H1 (cell line): ENCODE measurements around the gene DIPK1B. TPM values are rescaled to one million over a fixed set of nuclear protein-coding genes. Genes with fewer than 3 reads are reported as not detected.

ENCODE experiments used
- CTCF ChIA-PET: fragments of 300-600 bp; sonication (Branson Sonifier 250); formaldehyde crosslinking; loops from one replicate; lab custom pipeline; 2021; ENCODE audit not compliant: partially characterized antibody; lab: Charles Lee
- POLR2A ChIA-PET: fragments of 300-600 bp; sonication (Branson Sonifier 250); formaldehyde crosslinking; loops from one replicate; lab custom pipeline; 2021; ENCODE audit warnings: inconsistent platforms; ENCODE audit not compliant: partially characterized antibody; lab: Charles Lee
- DNase-seq, 2 experiments: peaks; one replicate each; pipeline versions ENCODE4 v3.0.0 to v3.0.0-alpha.2; 2010 to 2022; ENCODE audit warnings: low spot score in 2 of 2, low read depth in 1 of 2, mixed read lengths in 1 of 2
- FAIRE-seq: peaks from 2 replicates; lab custom pipeline; 2011; peaks lifted over from hg19 to GRCh38; lab: Jason Lieb, UNC
- H2AFZ ChIP-seq: 2 replicates; pipeline ENCODE4 v1.8.1; 2012; ENCODE audit warnings: low read length, inconsistent platforms
- H2AK5ac ChIP-seq: 2 replicates; pipeline ENCODE4 v1.6.1; 2013; ENCODE audit warnings: low read depth, low read length
- H2BK120ac ChIP-seq: replicated peaks from 2 replicates; pipeline ENCODE3; 2013; ENCODE audit warnings: low read depth, low read length, inconsistent platforms
- H2BK12ac ChIP-seq: 2 replicates; pipeline ENCODE4 v1.6.1; 2013; ENCODE audit warnings: low read depth, low read length
- H2BK15ac ChIP-seq: 2 replicates; pipeline ENCODE4 v1.6.1; 2013; ENCODE audit warnings: low read length
- H2BK20ac ChIP-seq: 2 replicates; pipeline ENCODE4 v1.6.1; 2013; ENCODE audit warnings: low read length
- H2BK5ac ChIP-seq: 2 replicates; pipeline ENCODE4 v1.6.1; 2013; ENCODE audit warnings: low read depth, low read length
- H3K14ac ChIP-seq: 2 replicates; pipeline ENCODE4 v1.6.1; 2013; ENCODE audit warnings: inconsistent platforms; ENCODE audit not compliant: insufficient read length
- H3K18ac ChIP-seq: 2 replicates; pipeline ENCODE4 v1.6.1; 2013; ENCODE audit warnings: low read length; ENCODE audit errors: extremely low read depth
- H3K23ac ChIP-seq: 2 replicates; pipeline ENCODE4 v1.6.1; 2013; ENCODE audit warnings: inconsistent platforms; ENCODE audit not compliant: insufficient read length
- H3K23me2 ChIP-seq: 2 replicates; pipeline ENCODE4 v1.6.1; 2013; ENCODE audit warnings: low read depth, low read length
- H3K27ac ChIP-seq: 2 replicates; pipeline ENCODE4 v1.6.1; 2011; ENCODE audit warnings: low read depth, low read length, inconsistent platforms
- H3K27me3 ChIP-seq, 4 experiments: replicated peaks in 1 of 4; 1 replicate in 1 of 4; 2 replicates in 3 of 4; pipeline versions ENCODE4 v1.6.1 to v1.8.1; 2011 to 2013; ENCODE audit warnings: low read length in 3 of 4, mild to moderate bottlenecking in 3 of 4, inconsistent platforms in 2 of 4, mixed read lengths in 2 of 4, moderate library complexity in 1 of 4; ENCODE audit not compliant: control insufficient read depth in 3 of 4, insufficient read depth in 3 of 4; ENCODE audit errors: extremely low read depth in 1 of 4
- H3K36me3 ChIP-seq, 4 experiments: 2 replicates each; pipeline versions ENCODE4 v1.6.1 to v1.8.1; 2011 to 2013; ENCODE audit warnings: mild to moderate bottlenecking in 4 of 4, low read length in 3 of 4, moderate library complexity in 2 of 4, control low read depth in 1 of 4, inconsistent platforms in 1 of 4; ENCODE audit not compliant: insufficient read depth in 4 of 4, control insufficient read depth in 2 of 4
- H3K4ac ChIP-seq: replicated peaks from 2 replicates; pipeline ENCODE3; 2013; ENCODE audit warnings: low read length, low read depth, mixed read lengths, inconsistent platforms; ENCODE audit not compliant: insufficient read length
- H3K4me1 ChIP-seq, 4 experiments: replicated peaks in 1 of 4; 1 replicate in 1 of 4; 2 replicates in 3 of 4; pipeline versions ENCODE4 v1.6.1 to v1.8.1; 2011 to 2013; ENCODE audit warnings: low read length in 3 of 4, inconsistent platforms in 2 of 4, mixed read lengths in 1 of 4; ENCODE audit not compliant: insufficient read depth in 4 of 4, control insufficient read depth in 3 of 4
- H3K4me2 ChIP-seq, 2 experiments: 2 replicates each; pipeline versions ENCODE4 v1.6.1 to v1.8.1; 2011 to 2013; ENCODE audit warnings: low read depth in 2 of 2, low read length in 2 of 2, control low read depth in 1 of 2, inconsistent platforms in 1 of 2, mild to moderate bottlenecking in 1 of 2; ENCODE audit not compliant: insufficient read depth in 1 of 2
- H3K4me3 ChIP-seq, 4 experiments: fragments of 200-600, 300-600 bp in 1 of 4; sonication (generic), shearing (Covaris generic), sonication (Bioruptor Twin) in 1 of 4; 2 replicates each; pipeline versions ENCODE4 v1.5.1 to v1.8.1; 2011 to 2016; ENCODE audit warnings: low read length in 4 of 4, low read depth in 3 of 4, control low read depth in 2 of 4, inconsistent platforms in 2 of 4, mild to moderate bottlenecking in 2 of 4, mixed read lengths in 1 of 4, moderate library complexity in 1 of 4; ENCODE audit not compliant: insufficient read depth in 2 of 4; ENCODE audit errors: extremely low read depth in 1 of 4
- H3K56ac ChIP-seq: replicated peaks from 2 replicates; pipeline ENCODE3; 2013; ENCODE audit warnings: low read depth, mild to moderate bottlenecking, mixed read lengths, low read length, inconsistent platforms; ENCODE audit not compliant: insufficient read length
- H3K79me1 ChIP-seq: 2 replicates; pipeline ENCODE4 v1.6.1; 2013; ENCODE audit warnings: low read depth, low read length, control low read depth
- H3K79me2 ChIP-seq, 2 experiments: 2 replicates each; pipeline versions ENCODE4 v1.6.1 to v1.8.1; 2012 to 2013; ENCODE audit warnings: low read length in 2 of 2, mild to moderate bottlenecking in 2 of 2, inconsistent platforms in 1 of 2; ENCODE audit not compliant: insufficient read depth in 2 of 2, control insufficient read depth in 1 of 2
- H3K9ac ChIP-seq, 4 experiments: replicated peaks in 1 of 4; 1 replicate in 1 of 4; 2 replicates in 3 of 4; pipeline versions ENCODE4 v1.6.1 to v1.8.1; 2011 to 2013; ENCODE audit warnings: low read depth in 3 of 4, low read length in 3 of 4, control low read depth in 2 of 4, mild to moderate bottlenecking in 2 of 4, moderate library complexity in 2 of 4, inconsistent platforms in 1 of 4; ENCODE audit errors: extremely low read depth in 1 of 4
- H3K9me3 ChIP-seq, 2 experiments: 2 replicates each; pipeline versions ENCODE4 v1.6.1 to v1.8.1; 2012 to 2013; ENCODE audit warnings: mild to moderate bottlenecking in 2 of 2, moderate library complexity in 2 of 2, control low read depth in 1 of 2, inconsistent platforms in 1 of 2, low read depth in 1 of 2, low read length in 1 of 2, mixed read lengths in 1 of 2; ENCODE audit not compliant: insufficient read depth in 2 of 2
- H4K20me1 ChIP-seq, 2 experiments: replicated peaks in 1 of 2; 2 replicates each; pipeline versions ENCODE3 to v1.8.1; 2011 to 2013; ENCODE audit warnings: inconsistent platforms in 2 of 2, low read length in 2 of 2, mild to moderate bottlenecking in 1 of 2; ENCODE audit not compliant: insufficient read depth in 2 of 2, control insufficient read depth in 1 of 2
- H4K5ac ChIP-seq: 2 replicates; pipeline ENCODE4 v1.6.1; 2013; ENCODE audit warnings: low read length, low read depth, mixed read lengths, inconsistent platforms; ENCODE audit not compliant: insufficient read length
- H4K8ac ChIP-seq: 2 replicates; pipeline ENCODE4 v1.8.0; 2013; ENCODE audit warnings: mild to moderate bottlenecking, moderate library complexity, low read length, inconsistent platforms; ENCODE audit not compliant: insufficient read depth; ENCODE audit errors: extremely low read depth
- H4K91ac ChIP-seq: replicated peaks from 2 replicates; pipeline ENCODE3; 2013; ENCODE audit warnings: low read length, mixed read lengths, inconsistent platforms; ENCODE audit not compliant: insufficient read length
- CEBPB ChIP-seq: IDR thresholded peaks from 2 replicates; pipeline ENCODE4 v1.6.1; 2012; ENCODE audit warnings: low read depth, low read length
- CHD1 ChIP-seq: IDR thresholded peaks from 2 replicates; pipeline ENCODE4 v1.6.1; 2012; ENCODE audit warnings: low read depth, low read length, improper control_type of control experiment
- CHD2 ChIP-seq: IDR thresholded peaks from 2 replicates; pipeline ENCODE4 v1.6.1; 2012; ENCODE audit warnings: low read length, improper control_type of control experiment
- CTBP2 ChIP-seq: IDR thresholded peaks from 2 replicates; pipeline ENCODE4 v1.7.0; 2011; ENCODE audit warnings: borderline replicate concordance, mild to moderate bottlenecking, moderate library complexity, mixed read lengths, low read length; ENCODE audit not compliant: insufficient read depth, insufficient read length
- EP300 ChIP-seq, 2 experiments: IDR thresholded peaks; 1 replicate in 1 of 2; 2 replicates in 1 of 2; pipeline ENCODE4 v1.6.1; 2011 to 2012; ENCODE audit warnings: low read depth in 2 of 2, low read length in 2 of 2, mild to moderate bottlenecking in 2 of 2, borderline replicate concordance in 1 of 2, inconsistent platforms in 1 of 2, moderate library complexity in 1 of 2
- HDAC2 ChIP-seq, 2 experiments: fragments of 300-600 bp in 1 of 2; sonication (generic) in 1 of 2; IDR thresholded peaks; 2 replicates each; pipeline ENCODE4 v1.6.1; 2011 to 2012; ENCODE audit warnings: low read depth in 2 of 2, low read length in 2 of 2, mild to moderate bottlenecking in 2 of 2, moderate library complexity in 2 of 2, borderline replicate concordance in 1 of 2, inconsistent platforms in 1 of 2
- JUND ChIP-seq: IDR thresholded peaks from 2 replicates; pipeline ENCODE4 v1.6.1; 2011; ENCODE audit warnings: mild to moderate bottlenecking, improper control_type of control experiment, low read length
- KDM5A ChIP-seq: fragments of 200-600 bp; IDR thresholded peaks from 2 replicates; pipeline ENCODE4 v1.7.1; 2012; ENCODE audit warnings: mild to moderate bottlenecking, low read length, inconsistent platforms, mixed read lengths
- MAFK ChIP-seq: IDR thresholded peaks from 2 replicates; pipeline ENCODE4 v1.6.1; 2012; ENCODE audit warnings: low read depth, mild to moderate bottlenecking, improper control_type of control experiment, low read length
- RAD21 ChIP-seq, 2 experiments: IDR thresholded peaks in 1 of 2; conservative IDR thresholded peaks in 1 of 2; 2 replicates each; pipeline ENCODE4 v1.6.1; 2011; ENCODE audit warnings: low read depth in 2 of 2, low read length in 2 of 2, improper control_type of control experiment in 1 of 2, inconsistent platforms in 1 of 2, mild to moderate bottlenecking in 1 of 2, moderate library complexity in 1 of 2
- SIRT6 ChIP-seq: IDR thresholded peaks from one replicate; pipeline ENCODE4 v1.7.1; 2012; ENCODE audit warnings: low read length, inconsistent platforms
- TAF7 ChIP-seq: optimal IDR thresholded peaks from 2 replicates; pipeline ENCODE3; 2011; ENCODE audit warnings: low read depth, mild to moderate bottlenecking, inconsistent platforms, low read length, moderate library complexity, borderline replicate concordance
- WGBS, 2 experiments: shearing (Covaris generic) in 1 of 2; methylation state at CpG; one replicate each; pipeline versions ENCODE4 v1.1.6 to v1.1.7; 2013 to 2015; ENCODE audit warnings: low lambda C conversion rate in 2 of 2, mixed read lengths in 2 of 2, inconsistent platforms in 1 of 2, low coverage in 1 of 2, missing lambda C conversion rate in 1 of 2; ENCODE audit not compliant: insufficient replicate concordance in 2 of 2, insufficient coverage in 1 of 2, insufficient read length in 1 of 2; ENCODE audit errors: extremely low coverage in 1 of 2, missing lambda C conversion rate in 1 of 2; 5-methylcytosine and 5-hydroxymethylcytosine counted together
- polyA plus RNA-seq, 7 experiments: library from polyadenylated mRNA; depleted of rRNA in 3 of 7; stranded (reverse) in 5 of 7; unstranded in 2 of 7; fragments of >200 nt in 5 of 7; fragments of 200-250 nt in 2 of 7; gene quantifications; 1 replicate in 5 of 7; 2 replicates in 1 of 7; 4 replicates in 1 of 7; pipeline versions ENCODE4 v1.2.1 to v1.2.3, GENCODE V29; 2011 to 2013; ENCODE audit warnings: missing spikeins in 2 of 7, mixed read lengths in 2 of 7
- total RNA-seq: library from RNA; stranded (reverse); fragmentation: NEBNext Ultra II Directional; extraction: Animal tissue kit (Norgen Biotek cat#: 25700); gene quantifications from 2 replicates; pipeline ENCODE4 v1.2.1, GENCODE V29; 2021

Gene DIPK1B
- total and polyA plus RNA-seq, 2 of the 8 experiments (the other 6 are each of a cell fraction or from before 2014, with no cell fraction given), result 32.3 to 64.8 TPM

DNA sequence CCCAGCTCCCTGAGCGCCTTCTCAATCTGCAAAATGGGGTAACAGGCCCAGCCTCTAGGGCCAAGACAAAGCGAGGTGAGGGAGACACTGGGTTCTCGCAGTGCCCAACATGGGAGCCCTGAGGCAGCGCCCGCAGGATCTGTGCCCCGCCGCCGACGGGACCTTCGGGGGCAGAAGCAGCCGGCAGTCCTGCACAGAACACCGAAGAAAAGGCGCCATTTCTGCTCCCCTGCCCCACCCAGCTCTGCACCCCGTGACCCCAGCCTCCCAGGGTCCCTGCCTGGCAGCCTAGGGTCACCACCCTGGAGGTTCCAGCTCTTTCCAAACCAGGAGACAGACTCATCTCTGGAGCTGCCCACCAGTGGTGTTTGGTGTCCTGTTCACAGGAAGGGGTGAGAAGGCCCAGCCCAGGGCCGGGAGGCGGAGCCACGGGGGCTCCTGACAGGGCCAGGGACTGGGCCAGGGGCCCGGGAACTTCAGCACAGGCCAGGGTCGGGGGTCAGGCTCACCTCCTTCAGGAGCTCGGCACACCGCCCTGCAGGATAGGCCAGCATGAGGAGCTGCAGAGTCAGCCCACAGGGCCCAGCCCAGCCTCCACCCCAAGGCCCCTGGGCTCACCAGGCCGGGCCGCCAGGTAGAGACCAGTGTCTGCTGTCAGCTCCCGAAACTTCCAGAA is 42.4 kb downstream of the DIPK1B start:
- peaks cover 3 to 12% of the 10 kb centered on the region in 2 experiments; a peak in 1 of 4 replicates for H3K9me3 ChIP-seq
- CTCF ChIA-PET, result interaction anchor here (0.7 to 1.7 kb wide), 7 partner anchors 10 to 87 kb away, joined by 3 to 8 read pairs (median 4); partner anchors contain the start of gene AJM1
- no peak overlapping the region for H2BK5ac ChIP-seq
- no peak overlapping the region for H4K91ac ChIP-seq
- H2AK5ac ChIP-seq, result no peak overlapping the region
- no peak overlapping the region for H4K5ac ChIP-seq
- no peaks in the 10 kb centered on the region for H3K79me2 ChIP-seq
- no peaks in the 10 kb centered on the region for H4K20me1 ChIP-seq
- no peak overlapping the region for H3K4me2 ChIP-seq
- no peaks in the 10 kb centered on the region; a peak in 1 of 7 replicates for H3K4me1 ChIP-seq
- no peak overlapping the region for H3K4me3 ChIP-seq
- no peak overlapping the region for H2BK15ac ChIP-seq
- no peaks in the 10 kb centered on the region for H3K27me3 ChIP-seq
- H3K23ac ChIP-seq, result no peak overlapping the region
- no peak overlapping the region for H2BK20ac ChIP-seq
- no peak overlapping the region for H3K9ac ChIP-seq
- 87% methylated on average over 24 of the region's 24 CpGs; no CpG with 5 or more reads in 1 of the 2 experiments for WGBS, 2 experiments
- peak overlapping the region; percentile 51; the same call in 1 of the 2 replicates for H4K8ac ChIP-seq
- no peaks in the 10 kb centered on the region for H3K23me2 ChIP-seq
- H2BK120ac ChIP-seq, result no peak overlapping the region
- H3K18ac ChIP-seq, result peak overlapping the region; percentile 32; the same call in 1 of the 2 replicates
- no peak overlapping the region for H3K14ac ChIP-seq
- H2BK12ac ChIP-seq, result no peak overlapping the region
- H3K27ac ChIP-seq, result no peak overlapping the region
- no peak overlapping the region for H2AFZ ChIP-seq
- no peaks in the 10 kb centered on the region for H3K36me3 ChIP-seq
- DNase-seq (peak in 1 of 2 experiments; percentile 49), FAIRE-seq (no peak)
- no peak overlapping the region for H3K56ac ChIP-seq
- no peaks in the 10 kb centered on the region for H3K79me1 ChIP-seq
- POLR2A ChIA-PET, result interaction anchor here (0.9 to 2.6 kb wide), 3 partner anchors 25 to 85 kb away, joined by 3 to 13 read pairs (median 3); no protein-coding TSS in a partner anchor
- H3K4ac ChIP-seq, result peak overlapping the region; percentile 69
- TF ChIP-seq MAFK (no peak), RAD21 (IDR thresholded peaks at IDR 0.05 in 1 of 2, conservative IDR thresholded peaks at IDR 0.05 in 1 of 2; ENCODE audit: low read depth in 2 of 2, low read length in 2 of 2) (no peak), CTBP2 (no peak), CHD2 (no peak), SIRT6 (no peak), EP300 (IDR thresholded peaks at IDR 0.05; ENCODE audit: borderline replicate concordance in 1 of 2, low read depth in 2 of 2, low read length in 2 of 2) (no peak), HDAC2 (IDR thresholded peaks at IDR 0.05; ENCODE audit: borderline replicate concordance in 1 of 2, low read depth in 2 of 2, low read length in 2 of 2) (no peak), TAF7 (no peak), CHD1 (no peak), JUND (no peak), CEBPB (no peak), KDM5A (no peak)
